Heart left ventricle (tissue), 16 donors: Measurements from ENCODE around the gene NFATC2. TPM values are rescaled to one million over a fixed set of nuclear protein-coding genes. Genes with fewer than 3 reads are reported as not detected.
A peak's percentile ranks its signal among the peaks of the same experiment; 100 is the strongest.

ENCODE experiments used
- ATAC-seq, 4 donors: fragments of 200-7000 bp; cut with Tn5 transposase; one replicate each; pipeline ENCODE4 v1.9.1; 2020 to 2022; ENCODE audit warnings: moderate library complexity in 4 of 4, mild to moderate bottlenecking in 3 of 4, moderate number of reproducible peaks in 1 of 4
- DNase-seq, 5 donors: peaks; one replicate each; pipeline ENCODE4 v3.0.0-alpha.2; 2020
- H3K27ac ChIP-seq, 12 donors: fragments of 200-600 bp; sonication (generic) in 4 of 12; one replicate each; pipeline versions ENCODE4 v1.5.0 to v1.8.0; 2016 to 2022; ENCODE audit warnings: mild to moderate bottlenecking in 2 of 12
- H3K27me3 ChIP-seq, 9 donors: fragments of 200-600 bp; sonication (generic) in 2 of 9; one replicate each; pipeline versions ENCODE4 v1.5.1 to v1.8.0; 2016 to 2022; ENCODE audit warnings: mild to moderate bottlenecking in 3 of 9
- H3K36me3 ChIP-seq, 9 donors: fragments of 200-600 bp; sonication (generic) in 2 of 9; one replicate each; pipeline versions ENCODE4 v1.5.0 to v1.8.0; 2018 to 2022; ENCODE audit warnings: mild to moderate bottlenecking in 2 of 9
- H3K4me1 ChIP-seq, 12 donors: fragments of 200-600 bp; sonication (generic) in 4 of 12; one replicate each; pipeline versions ENCODE4 v1.5.0 to v1.8.0; 2016 to 2022; ENCODE audit warnings: mild to moderate bottlenecking in 3 of 12
- H3K4me3 ChIP-seq, 12 donors: fragments of 200-600 bp; sonication (generic) in 4 of 12; one replicate each; pipeline versions ENCODE4 v1.5.0 to v1.8.0; 2017 to 2022; ENCODE audit warnings: mild to moderate bottlenecking in 9 of 12, moderate library complexity in 4 of 12
- H3K9me3 ChIP-seq, 12 donors: fragments of 200-600 bp; sonication (generic) in 4 of 12; one replicate each; pipeline versions ENCODE4 v1.5.0 to v1.8.0; 2016 to 2022; ENCODE audit warnings: mild to moderate bottlenecking in 1 of 12
- POLR2A ChIP-seq, 2 donors: fragments of 450-650 bp; IDR thresholded peaks; one replicate each; pipeline ENCODE4 v1.6.1; 2017; ENCODE audit warnings: antibody characterized with exemption in 2 of 2, mild to moderate bottlenecking in 2 of 2, moderate library complexity in 2 of 2
- WGBS, 4 donors: extraction: QIAGEN DNeasy Blood & Tissue Kit in 2 of 4; methylation state at CpG; one replicate each; pipeline versions ENCODE4 v1.1.5 to v1.1.7; 2013 to 2018; 5-methylcytosine and 5-hydroxymethylcytosine counted together
- intact Hi-C, 10 donors: fragments of 100-400 bp; cut with DNase I; formaldehyde crosslinking; loops; one replicate each; pipeline versions ENCODE4 v1.11.1 to v1.14.2; 2022
- polyA plus RNA-seq, 2 donors: library from polyadenylated mRNA; stranded (reverse); fragments of 200-250 nt; gene quantifications; one replicate each; pipeline ENCODE4 v1.2.3, GENCODE V29; 2013
- total RNA-seq, 9 donors: library from RNA; depleted of rRNA in 2 of 9; stranded (reverse); fragments of >200 nt in 2 of 9; fragmentation: NEBNext Ultra II Directional in 3 of 9; extraction: Animal tissue kit (Norgen Biotek cat#: 25700) in 3 of 9; gene quantifications; one replicate each; pipeline versions ENCODE4 v1.1.0 to v1.2.4, GENCODE V29; 2016 to 2023
- TF ChIP-seq, protein P1 (sequence below), 12 donors: fragments of 200-600 bp; sonication (generic) in 4 of 12; IDR thresholded peaks; one replicate each; pipeline versions ENCODE4 v1.5.0 to v1.8.0; 2018 to 2022; ENCODE audit warnings: antibody characterized with exemption in 12 of 12, mild to moderate bottlenecking in 5 of 12
- donor health status: ischemic (EF 13 %, LVEDD 7.1; RV severe dilation, severe dysfunction).
- donor health status: healthy with polysubstance abuse.
- donor health status: DM: no; HTN: yes; CAD: no.
- donor health status: DM: no; HTN: no; CAD: no.
- donor health status: ischemic (EF 25% LVEDD 6.9; RV normal size, moderate dysfunction).
- donor health status: ischemic (EF 25% LVEDD 5.7; RV mildly dilated, moderate dysfunction).
- donor health status: healthy.
- donor health status: DM: yes; HTN: yes; CAD: no.
- donor health status: ischemic (EF 35%, LVEDD 5.7; RV mildly dilated, moderate dysfunction).
- donor health status: nonischemic (EF 11% LVEDD 7.7; RV severe dilation, severe dysfunction).
- donor health status: DM: yes; HTN: yes; CAD: no.
- donor health status: PGD.
- donor health status: ischemic (EF 29% LVEDD 5.4; RV normal size, mild dysfunction).
- donor health status: nonischemic (EF 23%, LVEDD 6.1; RV moderate dilation, normal function).

The NFATC2 gene
- total and polyA plus RNA-seq, 11 donors: 0.76 to 7.6 (median 3.2) TPM

DNA sequence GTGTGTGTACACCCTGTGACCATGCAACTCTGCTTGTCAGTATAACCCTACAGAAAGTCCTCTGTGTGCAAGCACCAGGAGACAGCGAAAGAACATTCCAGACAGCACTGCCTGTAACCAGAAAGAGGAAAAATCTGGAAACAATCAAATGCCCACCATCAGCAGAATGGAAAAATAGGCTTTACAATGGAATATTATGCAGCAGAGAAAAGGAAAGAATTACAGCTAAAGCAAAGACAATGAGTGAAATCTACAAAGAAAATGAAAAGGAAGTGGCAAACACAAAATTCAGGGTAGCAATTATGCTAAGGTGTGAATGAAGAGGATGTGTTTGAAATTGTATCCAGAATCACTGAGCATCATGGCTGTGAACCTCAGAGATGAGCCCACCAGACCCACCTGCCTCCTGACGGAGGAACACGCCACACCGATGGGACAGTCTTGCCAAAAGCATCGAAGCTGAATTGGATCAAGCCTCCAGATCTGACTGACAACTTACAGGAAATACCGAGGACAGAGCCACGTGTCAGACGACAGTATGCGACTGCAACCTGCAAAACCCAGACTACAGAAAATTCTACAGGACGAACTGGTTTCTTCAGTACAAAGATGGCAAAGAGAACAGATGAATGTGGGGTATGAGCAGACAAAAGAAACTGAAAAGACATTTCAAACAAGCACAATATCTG is 133.2 kb downstream of the NFATC2 start:
- 77 to 81% (median 79%) methylated on average over 10 of the region's 10 CpGs for WGBS, 4 donors
- Histone ChIP-seq H3K27ac (no peak overlapping the region), H3K4me3 (no peak overlapping the region), H3K9me3 (no peaks in the 10 kb centered on the region), H3K36me3 (peaks cover 0 to 16% (median 0%) of the 10 kb centered on the region in 9 donors), H3K4me1 (peaks cover 0 to 31% (median 9%) of the 10 kb centered on the region in 12 donors), H3K27me3 (no peaks in the 10 kb centered on the region)
- TF ChIP-seq, protein P1, sequence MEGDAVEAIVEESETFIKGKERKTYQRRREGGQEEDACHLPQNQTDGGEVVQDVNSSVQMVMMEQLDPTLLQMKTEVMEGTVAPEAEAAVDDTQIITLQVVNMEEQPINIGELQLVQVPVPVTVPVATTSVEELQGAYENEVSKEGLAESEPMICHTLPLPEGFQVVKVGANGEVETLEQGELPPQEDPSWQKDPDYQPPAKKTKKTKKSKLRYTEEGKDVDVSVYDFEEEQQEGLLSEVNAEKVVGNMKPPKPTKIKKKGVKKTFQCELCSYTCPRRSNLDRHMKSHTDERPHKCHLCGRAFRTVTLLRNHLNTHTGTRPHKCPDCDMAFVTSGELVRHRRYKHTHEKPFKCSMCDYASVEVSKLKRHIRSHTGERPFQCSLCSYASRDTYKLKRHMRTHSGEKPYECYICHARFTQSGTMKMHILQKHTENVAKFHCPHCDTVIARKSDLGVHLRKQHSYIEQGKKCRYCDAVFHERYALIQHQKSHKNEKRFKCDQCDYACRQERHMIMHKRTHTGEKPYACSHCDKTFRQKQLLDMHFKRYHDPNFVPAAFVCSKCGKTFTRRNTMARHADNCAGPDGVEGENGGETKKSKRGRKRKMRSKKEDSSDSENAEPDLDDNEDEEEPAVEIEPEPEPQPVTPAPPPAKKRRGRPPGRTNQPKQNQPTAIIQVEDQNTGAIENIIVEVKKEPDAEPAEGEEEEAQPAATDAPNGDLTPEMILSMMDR (IDR thresholded peaks at IDR 0.05): no peak
- TF ChIP-seq POLR2A (IDR thresholded peaks at IDR 0.05): no peak
- no peak for ATAC-seq
- DNase-seq: no peak
- intact Hi-C loops: no loop called here

DNA sequence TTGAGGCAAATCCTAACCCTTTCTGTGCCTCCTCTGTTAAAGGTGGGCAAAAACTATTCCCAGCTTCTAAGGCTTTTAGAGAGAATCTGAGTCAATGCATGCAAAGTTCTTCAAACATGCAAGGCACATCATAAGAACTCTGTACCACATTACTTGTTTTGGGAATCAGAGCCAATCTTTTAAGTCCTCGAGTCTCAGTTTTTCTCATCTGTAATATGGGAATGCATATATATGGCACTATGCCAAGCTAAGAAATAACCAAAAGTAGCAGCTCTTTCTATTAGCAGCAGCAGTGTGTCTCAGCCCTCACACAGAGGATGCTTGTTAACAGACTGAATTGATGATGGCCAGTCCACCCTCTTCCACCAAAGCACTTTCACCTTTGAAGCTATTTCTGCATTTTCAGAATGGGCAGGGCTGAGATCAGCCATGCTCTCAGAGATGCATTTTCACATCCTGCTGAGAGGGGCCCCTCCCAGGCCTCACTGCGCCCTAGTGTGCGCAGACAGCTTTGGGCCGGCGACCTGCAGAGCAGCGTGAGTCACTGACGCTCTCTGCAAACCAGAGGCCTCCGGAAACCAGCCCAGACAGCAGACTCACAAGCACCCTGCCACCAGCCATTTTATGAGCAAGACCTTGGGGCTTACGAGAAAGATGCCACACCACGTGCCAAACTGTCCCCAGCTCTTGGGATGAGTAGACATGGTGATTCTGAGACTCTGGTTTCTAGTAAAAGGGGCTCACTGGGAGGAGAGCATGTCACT is 138.0 kb downstream of the NFATC2 start:
- TF ChIP-seq, protein P1 (IDR thresholded peaks at IDR 0.05): no peak
- TF ChIP-seq POLR2A (IDR thresholded peaks at IDR 0.05): no peak
- WGBS, 4 donors: 84 to 93% (median 91%) methylated on average over 9 to 10 of the region's 10 CpGs
- ATAC-seq: peak in 2 of 4 donors; percentile 35 to 45
- Histone ChIP-seq H3K27me3 (no peaks in the 10 kb centered on the region), H3K27ac (peak overlapping the region in 1 of 12 donors; percentile 86), H3K9me3 (no peaks in the 10 kb centered on the region), H3K4me1 (peaks cover 0 to 41% (median 0%) of the 10 kb centered on the region in 12 donors), H3K36me3 (peaks cover 0 to 16% (median 0%) of the 10 kb centered on the region in 9 donors), H3K4me3 (no peak overlapping the region)
- intact Hi-C loops: no loop called here
- DNase-seq: peak in 1 of 5 donors; percentile 75

DNA sequence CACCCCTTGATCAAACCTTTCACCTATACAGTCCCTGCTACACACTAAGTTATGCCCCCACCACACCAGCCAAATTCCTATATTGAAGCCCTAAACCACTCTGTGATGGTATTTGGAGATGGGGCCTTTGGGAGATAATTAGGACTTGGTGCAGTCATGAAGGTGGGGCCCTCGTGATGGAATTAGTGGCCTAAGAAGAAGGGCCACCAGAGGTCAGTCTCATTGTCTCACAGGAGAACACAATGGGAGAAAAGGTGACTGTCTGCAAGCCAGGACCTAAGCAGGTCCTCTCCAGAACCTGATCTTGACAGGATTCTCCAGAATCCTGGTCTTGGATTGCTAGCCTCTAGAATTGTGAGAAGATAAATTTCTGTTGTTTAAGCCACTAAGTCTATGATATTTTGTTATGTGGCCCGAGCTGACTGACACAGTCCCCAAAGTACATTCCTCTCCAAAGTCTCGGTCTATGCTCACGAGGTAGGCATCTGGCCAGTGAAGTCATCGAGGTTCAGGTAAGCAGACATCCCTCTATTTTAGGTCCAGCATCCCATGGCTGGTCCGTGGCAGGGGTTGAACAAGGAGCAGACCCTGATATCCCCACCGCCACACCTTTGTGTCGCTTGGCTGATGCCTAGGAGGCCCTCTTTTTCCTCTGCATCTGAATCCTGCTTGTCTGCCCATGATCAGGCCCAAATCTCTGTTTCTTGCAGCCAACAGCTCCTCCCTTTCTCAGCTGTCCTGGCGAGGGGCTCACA is 138.9 kb downstream of the NFATC2 start:
- TF ChIP-seq, protein P1 (IDR thresholded peaks at IDR 0.05): no peak
- TF ChIP-seq POLR2A (IDR thresholded peaks at IDR 0.05): no peak
- H3K27me3 ChIP-seq: no peaks in the 10 kb centered on the region

More for the DNA sequence above, 138.9 kb downstream of the NFATC2 start:
- WGBS, 4 donors: 93 to 97% (median 96%) methylated on average over 9 of the region's 9 CpGs
- Histone ChIP-seq H3K36me3 (peaks cover 0 to 11% (median 0%) of the 10 kb centered on the region in 9 donors), H3K27ac (peak overlapping the region in 1 of 12 donors; percentile 86), H3K4me1 (peaks cover 0 to 47% (median 0%) of the 10 kb centered on the region in 12 donors), H3K4me3 (no peak overlapping the region), H3K9me3 (no peaks in the 10 kb centered on the region)
- DNase-seq: no peak
- intact Hi-C loops: no loop called here
- no peak for ATAC-seq
